GM23338 (cell line): Measurements from ENCODE around the gene RBBP8. TPM values are rescaled to one million over a fixed set of nuclear protein-coding genes. Genes with fewer than 3 reads are reported as not detected.
A peak's percentile ranks its signal among the peaks of the same experiment; 100 is the strongest.

Experiments used
- ATAC-seq: fragments of 200-7000 bp; cut with Tn5 transposase; 3 replicates; pipeline ENCODE4 v1.9.1; 2020
- DNase-seq: peaks from one replicate; pipeline ENCODE4 v3.0.0-alpha.2; 2015; ENCODE audit warnings: low spot score
- H2AFZ ChIP-seq: fragments of 200-600 bp; sonication (generic); 2 replicates; pipeline ENCODE4 v1.8.0; 2016; ENCODE audit warnings: antibody characterized with exemption, mild to moderate bottlenecking, moderate library complexity
- H3F3A ChIP-seq: fragments of 200-600 bp; sonication (generic); replicated peaks from 2 replicates; pipeline ENCODE4 v1.8.0; 2017; ENCODE audit warnings: antibody characterized with exemption, mixed run types, low read depth
- H3K27ac ChIP-seq: fragments of 200-600 bp; sonication (generic); 2 replicates; pipeline ENCODE4 v1.6.1; 2016; ENCODE audit warnings: low read depth
- H3K27me3 ChIP-seq: fragments of 200-600 bp; sonication (generic); 2 replicates; pipeline ENCODE4 v1.8.0; 2016; ENCODE audit warnings: mild to moderate bottlenecking, mixed run types, moderate library complexity; ENCODE audit not compliant: insufficient read depth
- H3K36me3 ChIP-seq: fragments of 200-600 bp; sonication (generic); 2 replicates; pipeline ENCODE4 v1.8.0; 2016; ENCODE audit warnings: mild to moderate bottlenecking; ENCODE audit not compliant: insufficient read depth
- H3K4me1 ChIP-seq: fragments of 200-600 bp; sonication (generic); 2 replicates; pipeline ENCODE4 v1.8.0; 2016; ENCODE audit warnings: mild to moderate bottlenecking, moderate library complexity; ENCODE audit not compliant: insufficient read depth
- H3K4me2 ChIP-seq: fragments of 200-600 bp; sonication (generic); 2 replicates; pipeline ENCODE4 v1.7.1; 2017; ENCODE audit warnings: mixed run types
- H3K4me3 ChIP-seq: fragments of 200-600 bp; sonication (generic); 2 replicates; pipeline ENCODE4 v1.6.1; 2016; ENCODE audit warnings: mixed run types
- H3K79me2 ChIP-seq: fragments of 200-600 bp; sonication (generic); replicated peaks from 2 replicates; pipeline ENCODE4 v1.8.0; 2017; ENCODE audit warnings: mild to moderate bottlenecking; ENCODE audit not compliant: insufficient read depth
- H3K9me2 ChIP-seq: fragments of 200-600 bp; sonication (generic); 2 replicates; pipeline ENCODE4 v1.8.0; 2017; ENCODE audit not compliant: insufficient read depth
- H4K20me1 ChIP-seq: fragments of 200-600 bp; sonication (generic); replicated peaks from 2 replicates; pipeline ENCODE4 v1.8.0; 2017; ENCODE audit warnings: mild to moderate bottlenecking; ENCODE audit not compliant: insufficient read depth
- H3K27ac Mint-ChIP-seq: 2 replicates; pipeline ENCODE4 v1.8.0; 2020; ENCODE audit warnings: inconsistent platforms, mild to moderate bottlenecking, moderate library complexity, mixed read lengths
- H3K27me3 Mint-ChIP-seq: 3 replicates; pipeline ENCODE4 v1.8.0; 2022; ENCODE audit warnings: low read depth, mild to moderate bottlenecking, moderate library complexity, mixed read lengths, inconsistent platforms; ENCODE audit not compliant: insufficient read depth, poor library complexity
- H3K36me3 Mint-ChIP-seq: 3 replicates; pipeline ENCODE4 v1.8.0; 2021; ENCODE audit warnings: low read depth, mild to moderate bottlenecking, inconsistent platforms, moderate library complexity, mixed read lengths
- H3K4me1 Mint-ChIP-seq: 3 replicates; pipeline ENCODE4 v1.8.0; 2020; ENCODE audit warnings: mild to moderate bottlenecking, inconsistent platforms, mixed read lengths
- H3K4me3 Mint-ChIP-seq: 3 replicates; pipeline ENCODE4 v1.8.0; 2021; ENCODE audit warnings: moderate library complexity, mild to moderate bottlenecking, inconsistent platforms, mixed read lengths
- H3K9me3 Mint-ChIP-seq: 3 replicates; pipeline ENCODE4 v1.8.0; 2020; ENCODE audit warnings: moderate library complexity, mild to moderate bottlenecking, inconsistent platforms, mixed read lengths
- CREB1 ChIP-seq: fragments of 250-450 bp; sonication (Bioruptor Pico); IDR thresholded peaks from 2 replicates; pipeline ENCODE4 v1.5.0; 2020; ENCODE audit warnings: low read depth, mild to moderate bottlenecking, moderate library complexity
- CTCF ChIP-seq, 2 experiments: fragments of 200-600 bp in 1 of 2; sonication (generic) in 1 of 2; conservative IDR thresholded peaks; 2 replicates each; pipeline versions ENCODE4 v1.5.1 to v1.6.1; 2016 to 2017; ENCODE audit warnings: antibody characterized with exemption in 2 of 2, low read depth in 2 of 2, mild to moderate bottlenecking in 2 of 2, moderate library complexity in 1 of 2
- ETS1 ChIP-seq: IDR thresholded peaks from 2 replicates; pipeline ENCODE4 v1.6.1; 2016; ENCODE audit warnings: antibody characterized with exemption
- EZH2 ChIP-seq: fragments of 200-600 bp; sonication (generic); IDR thresholded peaks from one replicate; pipeline ENCODE4 v1.8.0; 2017; ENCODE audit warnings: antibody characterized with exemption, mild to moderate bottlenecking, low read depth; ENCODE audit not compliant: unreplicated experiment
- EZH2phosphoT487 ChIP-seq: fragments of 200-600 bp; sonication (generic); IDR thresholded peaks from one replicate; pipeline ENCODE4 v1.8.1; 2018; ENCODE audit warnings: antibody characterized with exemption; ENCODE audit not compliant: unreplicated experiment
- JUNB ChIP-seq: IDR thresholded peaks from one replicate; pipeline ENCODE4 v1.6.1; 2016; ENCODE audit warnings: antibody characterized with exemption; ENCODE audit not compliant: unreplicated experiment
- NANOG ChIP-seq: IDR thresholded peaks from 2 replicates; pipeline ENCODE4 v1.6.1; 2016; ENCODE audit warnings: antibody characterized with exemption, borderline replicate concordance
- POLR2AphosphoS5 ChIP-seq: IDR thresholded peaks from 2 replicates; pipeline ENCODE4 v1.6.1; 2016; ENCODE audit warnings: antibody characterized with exemption, low read depth
- REST ChIP-seq: IDR thresholded peaks from one replicate; pipeline ENCODE4 v1.6.1; 2018; ENCODE audit warnings: antibody characterized with exemption; ENCODE audit not compliant: unreplicated experiment
- STAT1 ChIP-seq: IDR thresholded peaks from one replicate; pipeline ENCODE4 v1.6.1; 2016; ENCODE audit warnings: antibody characterized with exemption; ENCODE audit not compliant: unreplicated experiment
- ZNF331 ChIP-seq: fragments of 250-450 bp; sonication (Bioruptor Pico); IDR thresholded peaks from 2 replicates; pipeline ENCODE4 v1.5.0; 2020; ENCODE audit warnings: low read depth, mild to moderate bottlenecking, moderate library complexity
- polyA plus RNA-seq: library from polyadenylated mRNA; unstranded; fragments of >200 nt; fragmentation: Nextera tagmentation; extraction: Ambion mirVana; gene quantifications from 2 replicates; pipeline ENCODE4 v1.2.1, GENCODE V29; 2016
- total RNA-seq: library from RNA; depleted of rRNA; stranded (reverse); fragments of >200 nt; shearing (Covaris generic); gene quantifications from 2 replicates; pipeline ENCODE4 v1.2.3, GENCODE V29; 2014

RBBP8 gene
- total and polyA plus RNA-seq, 2 experiments from 2014 or later = 53.3 to 55.6 TPM

- TF ChIP-seq REST = no peak
- TF ChIP-seq EZH2phosphoT487 = no peak
- no peak for TF ChIP-seq STAT1
- TF ChIP-seq POLR2AphosphoS5 = no peak
- TF ChIP-seq ETS1 = no peak
- no peak for TF ChIP-seq CREB1 (CRISPR knock-in tag)
- TF ChIP-seq EZH2 = no peak
- TF ChIP-seq CTCF (conservative IDR thresholded peaks at IDR 0.05; ENCODE audit: low read depth in 2 of 2) = no peak
- no peak for TF ChIP-seq ZNF331 (CRISPR knock-in tag)
- TF ChIP-seq NANOG = no peak
- no peak for TF ChIP-seq JUNB
Observed at GRCh38 chr18:23068011-23068410, 134.9 kb downstream of the RBBP8 start (continued).

GRCh38 chr18:23068570-23069310 is 135.6 kb downstream of the RBBP8 start:
- ATAC-seq = no peak
- no peaks in the 10 kb centered on the region for H3K36me3 Mint-ChIP-seq
- no peak overlapping the region for H3K27ac ChIP-seq

More at GRCh38 chr18:23068570-23069310, 135.6 kb downstream of the RBBP8 start:
- H3K4me1 ChIP-seq = peaks cover 6% of the 10 kb centered on the region; the same call in 1 of the 2 replicates
- H3K36me3 ChIP-seq = no peaks in the 10 kb centered on the region
- no peak overlapping the region for H3K4me3 ChIP-seq
- H3K4me1 Mint-ChIP-seq = peaks cover 19% of the 10 kb centered on the region
- H3K79me2 ChIP-seq = no peaks in the 10 kb centered on the region
- TF ChIP-seq EZH2 (no peak), NANOG (no peak), CREB1 (CRISPR knock-in tag) (no peak), ZNF331 (CRISPR knock-in tag) (no peak)
- no peaks in the 10 kb centered on the region for H4K20me1 ChIP-seq
- H3F3A ChIP-seq = no peaks in the 10 kb centered on the region
- H3K27me3 Mint-ChIP-seq = peaks cover 7% of the 10 kb centered on the region
- H3K27me3 ChIP-seq = no peaks in the 10 kb centered on the region
- H3K9me2 ChIP-seq = no peaks in the 10 kb centered on the region
- H3K4me3 Mint-ChIP-seq = no peak overlapping the region
- H3K27ac Mint-ChIP-seq = no peak overlapping the region
- H3K9me3 Mint-ChIP-seq = peaks cover under 1% of the 10 kb centered on the region; the same call in 1 of the 3 replicates
- peak overlapping the region; percentile 83 for H2AFZ ChIP-seq
- H3K4me2 ChIP-seq = no peak overlapping the region
- peak; percentile 8 for DNase-seq
